ENCODE results near the gene FAM24A. TPM values are rescaled to one million over a fixed set of nuclear protein-coding genes. Genes with fewer than 3 reads are reported as not detected.

Gene FAM24A
- total RNA-seq, 3 donors from 2014 or later = not detected

DNA sequence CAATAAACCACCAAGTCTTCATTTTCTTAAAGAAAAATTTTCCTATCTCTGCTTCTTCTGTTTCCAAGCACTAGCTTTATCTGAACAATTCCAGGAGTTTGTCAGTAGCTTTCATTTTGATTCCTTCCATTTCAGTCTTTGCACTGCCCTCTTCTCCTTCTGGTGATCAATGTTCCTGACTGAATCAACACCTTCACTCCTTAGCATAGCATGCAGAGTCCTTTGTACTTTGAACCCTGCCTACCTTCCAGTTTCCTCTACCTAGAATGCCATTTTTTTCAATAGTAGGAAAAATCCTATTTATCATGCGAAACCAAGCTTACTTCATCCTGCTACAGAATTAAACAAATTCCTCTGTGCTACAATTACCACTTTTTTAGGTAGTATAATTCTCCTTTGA is 45.5 kb downstream of the FAM24A start:
- DNase-seq (no peak), ATAC-seq (no peak)
- peaks cover 3% of the 10 kb centered on the region for H3K27me3 Mint-ChIP-seq (ENCODE audit: low read depth)
- H3K9me3 Mint-ChIP-seq = peaks cover 4% of the 10 kb centered on the region
- peaks cover 24% of the 10 kb centered on the region for H3K4me1 Mint-ChIP-seq (ENCODE audit: low read depth)
- H3K4me3 Mint-ChIP-seq = no peak overlapping the region
- peaks cover 8% of the 10 kb centered on the region for H3K36me3 Mint-ChIP-seq (ENCODE audit: insufficient read depth)

- no peak for DNase-seq
- H3K36me3 Mint-ChIP-seq (ENCODE audit: insufficient read depth) = peaks cover 4% of the 10 kb centered on the region
- ATAC-seq = no peak
- H3K4me1 Mint-ChIP-seq (ENCODE audit: low read depth) = peaks cover 18% of the 10 kb centered on the region
- no peak overlapping the region for H3K4me3 Mint-ChIP-seq
- peaks cover 4% of the 10 kb centered on the region for H3K9me3 Mint-ChIP-seq
- H3K27me3 Mint-ChIP-seq (ENCODE audit: low read depth) = peaks cover 7% of the 10 kb centered on the region
These were observed 47.1 kb downstream of the FAM24A start for GRCh38 chr10:122957474-122957873.

- H3K36me3 Mint-ChIP-seq (ENCODE audit: insufficient read depth) = peaks cover 4% of the 10 kb centered on the region
- no peak for ATAC-seq
- H3K4me3 Mint-ChIP-seq = no peak overlapping the region
- peaks cover 12% of the 10 kb centered on the region for H3K27me3 Mint-ChIP-seq (ENCODE audit: low read depth)
- peaks cover 17% of the 10 kb centered on the region for H3K9me3 Mint-ChIP-seq
- H3K4me1 Mint-ChIP-seq (ENCODE audit: low read depth) = no peaks in the 10 kb centered on the region
- no peak for DNase-seq
These were observed 52.0 kb downstream of the FAM24A start for GRCh38 chr10:122962405-122962804.

Other genes with a start within 250 kb of the FAM24A start
- not detected for gene C10orf120, start 210.8 kb upstream of the FAM24A start, total RNA-seq
- gene CUZD1, start 64.8 kb upstream of the FAM24A start, total RNA-seq = 1 to 10 TPM; 1.1 to 1.6 (median 1.3) TPM
- 1 to 10 TPM; 4.1 to 5.2 (median 4.8) TPM for gene FAM24B, start 31.0 kb upstream of the FAM24A start, total RNA-seq
- 1 to 10 TPM; 6.3 to 9.8 (median 9.6) TPM for gene C10orf88, start 43.6 kb downstream of the FAM24A start, total RNA-seq
- gene PSTK, start 69.8 kb downstream of the FAM24A start, total RNA-seq = 1 to 10 TPM; 5.3 to 6.3 (median 6.1) TPM
- 10 to 100 TPM; 18.2 to 29.6 (median 21.0) TPM for gene IKZF5, start 98.2 kb downstream of the FAM24A start, total RNA-seq
- 10 to 100 TPM; 21.8 to 25.9 (median 22.9) TPM for gene ACADSB, start 98.4 kb downstream of the FAM24A start, total RNA-seq
- gene HMX3, start 225.4 kb downstream of the FAM24A start, total RNA-seq = under 1 TPM in 1 of 3 donors, not detected in 2; 0.16 TPM
- gene HMX2, start 237.5 kb downstream of the FAM24A start, total RNA-seq = under 1 TPM in 1 of 3 donors, not detected in 2; 0.11 TPM
- 100 to 1,000 TPM; 169 to 185 (median 173) TPM for gene BUB3, start 243.8 kb downstream of the FAM24A start, total RNA-seq